Inferior parietal cortex (tissue), 1 donor: ENCODE measurements around the gene OSBPL2.

Source experiments
- DNase-seq: peaks from one replicate; pipeline ENCODE4 v3.0.0-alpha.2; 2016; ENCODE audit errors: extremely low spot score

OSBPL2 gene

GRCh38 chr20:62258499-62259293 is 20.4 kb downstream of the OSBPL2 start:
- no peak for DNase-seq

- DNase-seq: no peak
These were observed 20.9 kb downstream of the OSBPL2 start for GRCh38 chr20:62259294-62259565.

GRCh38 chr20:62262064-62262463 is 23.7 kb downstream of the OSBPL2 start:
- no peak for DNase-seq

- DNase-seq: no peak
These were observed 25.1 kb downstream of the OSBPL2 start for GRCh38 chr20:62263396-62263795.

GRCh38 chr20:62265365-62265764 is 27.0 kb downstream of the OSBPL2 start:
- DNase-seq: no peak

- no peak for DNase-seq
These were observed 28.0 kb downstream of the OSBPL2 start for GRCh38 chr20:62266340-62266739.

- no peak for DNase-seq
These were observed 28.5 kb downstream of the OSBPL2 start for GRCh38 chr20:62266851-62267250.

GRCh38 chr20:62267543-62267942 is 29.2 kb downstream of the OSBPL2 start:
- DNase-seq: peak; percentile 18

GRCh38 chr20:62268228-62268900 is 30.0 kb downstream of the OSBPL2 start:
- no peak for DNase-seq

GRCh38 chr20:62269378-62269777 is 31.1 kb downstream of the OSBPL2 start:
- no peak for DNase-seq

- no peak for DNase-seq
These were observed 31.6 kb downstream of the OSBPL2 start for GRCh38 chr20:62269871-62270270.

- DNase-seq: no peak
These were observed 33.9 kb downstream of the OSBPL2 start for GRCh38 chr20:62272200-62272599.

- DNase-seq: no peak
These were observed 35.1 kb downstream of the OSBPL2 start for GRCh38 chr20:62273416-62273815.

GRCh38 chr20:62274332-62274950 is 36.1 kb downstream of the OSBPL2 start:
- DNase-seq: peak; percentile 45

GRCh38 chr20:62275219-62275618 is 36.9 kb downstream of the OSBPL2 start:
- no peak for DNase-seq

GRCh38 chr20:62276439-62276838 is 38.1 kb downstream of the OSBPL2 start:
- peak; percentile 6 for DNase-seq

- no peak for DNase-seq
These were observed 38.9 kb downstream of the OSBPL2 start for GRCh38 chr20:62277253-62277652.

GRCh38 chr20:62280303-62280702 is 42.0 kb downstream of the OSBPL2 start:
- no peak for DNase-seq

GRCh38 chr20:62281161-62281933 is 43.0 kb downstream of the OSBPL2 start:
- no peak for DNase-seq

- no peak for DNase-seq
These were observed 43.8 kb downstream of the OSBPL2 start for GRCh38 chr20:62282103-62282502.

GRCh38 chr20:62282877-62283503 is 44.7 kb downstream of the OSBPL2 start:
- no peak for DNase-seq

GRCh38 chr20:62284448-62284847 is 46.1 kb downstream of the OSBPL2 start:
- no peak for DNase-seq
